Neural progenitor cell (in vitro differentiated cells): Measurements from ENCODE around the gene ZBTB26. TPM values are rescaled to one million over a fixed set of nuclear protein-coding genes. Genes with fewer than 3 reads are reported as not detected.

Source experiments
- DNase-seq: peaks from one replicate; pipeline ENCODE4 v3.0.0-alpha.2; 2016; ENCODE audit warnings: low spot score
- H2AFZ ChIP-seq: fragments of 200-600 bp; sonication (generic); replicated peaks from 2 replicates; pipeline ENCODE4 v1.6.1; 2016; ENCODE audit warnings: antibody characterized with exemption
- H3F3A ChIP-seq: fragments of 200-600 bp; sonication (generic); 2 replicates; pipeline ENCODE4 v1.6.1; 2016; ENCODE audit warnings: antibody characterized with exemption, low read depth
- H3K27ac ChIP-seq: fragments of 200-600 bp; sonication (generic); 2 replicates; pipeline ENCODE4 v1.5.1; 2016; ENCODE audit warnings: mild to moderate bottlenecking
- H3K27me3 ChIP-seq: fragments of 200-600 bp; sonication (generic); 2 replicates; pipeline ENCODE4 v1.6.1; 2016; ENCODE audit warnings: mild to moderate bottlenecking, moderate library complexity
- H3K36me3 ChIP-seq: fragments of 200-600 bp; sonication (generic); 2 replicates; pipeline ENCODE4 v1.5.1; 2016
- H3K4me1 ChIP-seq: fragments of 200-600 bp; sonication (generic); 2 replicates; pipeline ENCODE4 v1.6.1; 2016; ENCODE audit warnings: mixed run types
- H3K4me2 ChIP-seq: fragments of 200-600 bp; sonication (generic); 2 replicates; pipeline ENCODE4 v1.6.1; 2016
- H3K4me3 ChIP-seq: fragments of 200-600 bp; sonication (generic); 2 replicates; pipeline ENCODE4 v1.5.1; 2016
- H3K79me2 ChIP-seq: fragments of 200-600 bp; sonication (generic); 2 replicates; pipeline ENCODE4 v1.6.1; 2016; ENCODE audit warnings: low read depth
- H3K9ac ChIP-seq: fragments of 200-600 bp; sonication (generic); 2 replicates; pipeline ENCODE4 v1.6.1; 2016
- H3K9me3 ChIP-seq: fragments of 200-600 bp; sonication (generic); 2 replicates; pipeline ENCODE4 v1.5.1; 2016; ENCODE audit warnings: low read depth
- H4K20me1 ChIP-seq: fragments of 200-600 bp; sonication (generic); 2 replicates; pipeline ENCODE4 v1.6.1; 2016; ENCODE audit warnings: low read depth
- H3K27ac Mint-ChIP-seq: 3 replicates; pipeline ENCODE4 v1.8.0; 2021; ENCODE audit warnings: mixed read lengths
- H3K27me3 Mint-ChIP-seq: 2 replicates; pipeline ENCODE4 v1.8.0; 2022; ENCODE audit warnings: low read depth, mild to moderate bottlenecking, inconsistent platforms, moderate library complexity, mixed read lengths; ENCODE audit not compliant: insufficient read depth
- H3K36me3 Mint-ChIP-seq: 3 replicates; pipeline ENCODE4 v1.8.0; 2021; ENCODE audit warnings: mixed read lengths
- H3K4me1 Mint-ChIP-seq: 3 replicates; pipeline ENCODE4 v1.8.0; 2021; ENCODE audit warnings: mixed read lengths
- H3K4me3 Mint-ChIP-seq: 3 replicates; pipeline ENCODE4 v1.8.0; 2021; ENCODE audit warnings: mild to moderate bottlenecking, moderate library complexity, mixed read lengths
- H3K9me3 Mint-ChIP-seq: 3 replicates; pipeline ENCODE4 v1.8.0; 2020; ENCODE audit warnings: mixed read lengths
- EZH2 ChIP-seq: fragments of 200-600 bp; sonication (generic); IDR thresholded peaks from 2 replicates; pipeline ENCODE4 v1.6.1; 2017; ENCODE audit warnings: antibody characterized with exemption, mild to moderate bottlenecking, moderate library complexity
- EZH2phosphoT487 ChIP-seq: fragments of 200-600 bp; sonication (generic); IDR thresholded peaks from 2 replicates; pipeline ENCODE4 v1.6.1; 2017; ENCODE audit warnings: antibody characterized with exemption
- total RNA-seq: library from RNA; depleted of rRNA; stranded (reverse); fragments of >200 nt; gene quantifications from 2 replicates; pipeline ENCODE4 v1.2.3, GENCODE V29; 2015; ENCODE audit warnings: low replicate concordance
- TF ChIP-seq, protein P1 (sequence below): fragments of 200-600 bp; sonication (generic); IDR thresholded peaks from 2 replicates; pipeline ENCODE4 v1.5.1; 2017; ENCODE audit warnings: antibody characterized with exemption, mild to moderate bottlenecking

ZBTB26 gene
- total RNA-seq, 1 donor from 2014 or later = 15.5 TPM

DNA sequence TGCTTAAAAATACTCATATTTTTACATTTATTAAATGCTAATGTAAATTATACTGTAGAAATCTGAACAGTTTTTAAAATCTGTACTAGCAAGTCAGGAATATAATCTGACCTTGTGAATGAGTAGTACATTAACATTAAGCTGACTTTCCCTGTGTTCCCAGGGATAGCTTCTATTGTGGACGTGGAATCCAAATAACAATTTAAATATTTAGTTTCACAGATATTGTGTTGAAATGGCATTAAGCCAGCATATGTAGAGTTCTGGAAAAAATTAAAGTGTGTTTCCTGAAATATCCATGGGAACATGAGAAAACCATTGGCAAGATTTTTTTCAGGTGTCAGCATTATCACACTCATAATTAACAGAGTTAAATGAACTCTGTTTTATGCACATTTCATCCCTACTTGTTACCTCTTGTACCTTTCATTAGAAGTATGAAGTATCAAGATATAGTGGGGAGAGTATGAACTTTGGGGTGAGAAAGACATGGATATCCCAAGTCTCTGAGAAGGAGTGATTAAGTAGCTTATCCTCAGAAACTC, 15.2 kb upstream of the ZBTB26 start:
- Histone ChIP-seq H3K36me3 (no peaks in the 10 kb centered on the region), H2AFZ (no peak overlapping the region), H3K9me3 (no peaks in the 10 kb centered on the region), H3K4me3 (no peak overlapping the region), H3F3A (peaks cover 8% of the 10 kb centered on the region), H3K79me2 (peaks cover 100% of the 10 kb centered on the region), H4K20me1 (peaks cover 91% of the 10 kb centered on the region), H3K4me2 (no peak overlapping the region), H3K27ac (peak overlapping the region; percentile 74), H3K4me1 (peaks cover 24% of the 10 kb centered on the region), H3K27me3 (no peaks in the 10 kb centered on the region), H3K9ac (no peak overlapping the region)
- Mint-ChIP-seq H3K4me1 (peaks cover 27% of the 10 kb centered on the region), H3K27me3 (no peaks in the 10 kb centered on the region), H3K27ac (no peak overlapping the region), H3K9me3 (no peaks in the 10 kb centered on the region), H3K4me3 (no peak overlapping the region), H3K36me3 (peaks cover 9% of the 10 kb centered on the region)
- DNase-seq = no peak
- TF ChIP-seq EZH2phosphoT487 = no peak
- TF ChIP-seq, protein P1, sequence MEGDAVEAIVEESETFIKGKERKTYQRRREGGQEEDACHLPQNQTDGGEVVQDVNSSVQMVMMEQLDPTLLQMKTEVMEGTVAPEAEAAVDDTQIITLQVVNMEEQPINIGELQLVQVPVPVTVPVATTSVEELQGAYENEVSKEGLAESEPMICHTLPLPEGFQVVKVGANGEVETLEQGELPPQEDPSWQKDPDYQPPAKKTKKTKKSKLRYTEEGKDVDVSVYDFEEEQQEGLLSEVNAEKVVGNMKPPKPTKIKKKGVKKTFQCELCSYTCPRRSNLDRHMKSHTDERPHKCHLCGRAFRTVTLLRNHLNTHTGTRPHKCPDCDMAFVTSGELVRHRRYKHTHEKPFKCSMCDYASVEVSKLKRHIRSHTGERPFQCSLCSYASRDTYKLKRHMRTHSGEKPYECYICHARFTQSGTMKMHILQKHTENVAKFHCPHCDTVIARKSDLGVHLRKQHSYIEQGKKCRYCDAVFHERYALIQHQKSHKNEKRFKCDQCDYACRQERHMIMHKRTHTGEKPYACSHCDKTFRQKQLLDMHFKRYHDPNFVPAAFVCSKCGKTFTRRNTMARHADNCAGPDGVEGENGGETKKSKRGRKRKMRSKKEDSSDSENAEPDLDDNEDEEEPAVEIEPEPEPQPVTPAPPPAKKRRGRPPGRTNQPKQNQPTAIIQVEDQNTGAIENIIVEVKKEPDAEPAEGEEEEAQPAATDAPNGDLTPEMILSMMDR = no peak
- no peak for TF ChIP-seq EZH2

DNA sequence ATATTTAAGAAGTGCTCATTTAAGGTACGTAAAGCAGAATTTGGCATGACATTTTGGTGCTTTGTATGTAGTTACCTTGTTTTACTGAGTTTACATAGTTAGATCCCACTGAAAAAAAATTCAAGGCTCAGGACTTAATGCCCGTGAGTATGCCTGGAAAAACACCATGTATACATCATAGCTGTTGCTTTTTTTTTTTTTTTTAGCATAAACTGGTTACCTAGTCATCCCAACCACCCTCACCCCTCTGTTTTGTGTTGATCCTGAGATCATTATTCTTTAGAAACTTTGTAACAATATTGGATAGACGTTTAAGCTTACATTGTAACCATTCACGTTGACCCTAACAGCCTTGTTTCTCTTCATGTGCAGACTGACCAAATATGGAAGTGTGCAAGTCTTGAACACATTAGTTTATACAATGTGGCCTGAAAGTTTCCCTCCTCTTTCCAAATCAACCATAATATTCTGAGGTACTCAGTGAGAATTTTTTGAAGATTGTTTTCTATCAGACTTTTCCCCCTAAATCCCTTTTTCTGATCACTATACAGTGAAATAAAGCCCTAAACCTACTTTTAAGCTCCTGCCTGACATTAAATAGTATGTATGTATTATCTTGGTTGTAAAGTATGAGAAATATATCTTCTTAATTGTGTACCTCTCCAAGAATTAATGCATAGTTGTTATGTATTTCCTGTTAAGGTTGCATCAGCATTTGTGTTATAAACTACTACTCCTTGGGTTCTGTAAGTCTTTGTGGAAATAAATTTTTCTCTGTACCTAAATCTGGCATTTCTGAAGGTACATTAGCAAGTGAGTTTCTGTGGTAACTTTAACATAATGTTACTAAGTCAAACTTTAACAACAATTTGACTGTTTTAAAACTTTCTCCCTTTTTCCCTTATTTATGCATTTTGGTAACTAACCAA, 13.9 kb upstream of the ZBTB26 start:
- DNase-seq = no peak
- Mint-ChIP-seq H3K27ac (no peak overlapping the region), H3K4me1 (peaks cover 31% of the 10 kb centered on the region), H3K4me3 (no peak overlapping the region), H3K36me3 (peaks cover 7% of the 10 kb centered on the region), H3K9me3 (no peaks in the 10 kb centered on the region), H3K27me3 (no peaks in the 10 kb centered on the region)
- Histone ChIP-seq H3K79me2 (peaks cover 93% of the 10 kb centered on the region), H3K9me3 (no peaks in the 10 kb centered on the region), H4K20me1 (peaks cover 82% of the 10 kb centered on the region), H3F3A (peaks cover 15% of the 10 kb centered on the region), H2AFZ (no peak overlapping the region), H3K36me3 (no peaks in the 10 kb centered on the region), H3K27me3 (no peaks in the 10 kb centered on the region), H3K4me1 (peaks cover 26% of the 10 kb centered on the region), H3K9ac (no peak overlapping the region), H3K27ac (peak overlapping the region; percentile 27), H3K4me3 (no peak overlapping the region), H3K4me2 (no peak overlapping the region)
- no peak for TF ChIP-seq EZH2

DNA sequence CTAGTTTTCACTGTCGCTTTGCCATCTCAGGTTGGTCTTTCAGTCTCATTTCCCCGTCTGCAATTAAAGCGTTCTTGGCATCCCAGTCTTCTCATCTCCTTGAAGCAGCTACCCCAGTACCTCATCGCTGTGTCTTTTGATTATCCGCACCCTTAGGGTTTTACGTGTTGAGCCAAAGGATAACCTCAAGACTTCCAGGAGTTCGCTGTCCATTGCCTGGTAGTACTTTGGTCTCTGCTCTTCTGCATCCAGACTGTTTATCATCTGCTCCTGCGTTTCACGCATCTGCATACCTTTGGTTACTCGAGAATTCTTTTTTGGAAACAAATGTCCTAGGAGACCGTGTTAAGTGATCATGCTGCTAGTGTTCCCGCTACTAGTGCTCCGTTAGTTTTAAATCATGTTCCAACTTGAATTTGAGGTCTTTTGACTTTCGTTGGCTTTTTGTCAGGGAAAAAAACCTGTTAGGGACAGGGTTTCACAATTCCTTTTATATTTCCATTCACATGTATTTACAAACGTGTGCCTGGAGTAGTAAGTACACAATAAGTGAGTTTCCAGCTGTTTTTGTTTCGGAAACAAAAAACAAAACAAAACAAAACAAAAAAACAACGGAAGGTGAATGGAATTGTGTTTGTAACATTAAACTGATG, 10.4 kb upstream of the ZBTB26 start:
- H3K9me3 Mint-ChIP-seq = no peaks in the 10 kb centered on the region
- H3K27me3 ChIP-seq = no peaks in the 10 kb centered on the region
- peak overlapping the region; percentile 87 for H3K9ac ChIP-seq
- peak overlapping the region; percentile 82 for H3K27ac Mint-ChIP-seq
- DNase-seq = no peak
- peak overlapping the region; percentile 83 for H2AFZ ChIP-seq
- peaks cover 26% of the 10 kb centered on the region for H3F3A ChIP-seq
- TF ChIP-seq EZH2phosphoT487 = no peak
- TF ChIP-seq, protein P1 = no peak
- no peak for TF ChIP-seq EZH2
- H3K27me3 Mint-ChIP-seq = peaks cover 2% of the 10 kb centered on the region
- peaks cover 13% of the 10 kb centered on the region for H3K4me1 ChIP-seq
- H3K4me1 Mint-ChIP-seq = peaks cover 18% of the 10 kb centered on the region
- H3K27ac ChIP-seq = peak overlapping the region; percentile 88
- H3K9me3 ChIP-seq = no peaks in the 10 kb centered on the region
- H3K79me2 ChIP-seq = peaks cover 63% of the 10 kb centered on the region
- peaks cover 50% of the 10 kb centered on the region for H4K20me1 ChIP-seq
- H3K36me3 Mint-ChIP-seq = peaks cover 7% of the 10 kb centered on the region
- H3K4me3 ChIP-seq = peak overlapping the region; percentile 82
- peak overlapping the region; percentile 96 for H3K4me2 ChIP-seq
- H3K4me3 Mint-ChIP-seq = peak overlapping the region; percentile 94
- H3K36me3 ChIP-seq = no peaks in the 10 kb centered on the region
